ENCODE measurements around the gene ZNF283. TPM values are rescaled to one million over a fixed set of nuclear protein-coding genes. Genes with fewer than 3 reads are reported as not detected.
"Not testable (repeated sequence)": the region's sequence is repeated elsewhere in the genome, so short reads cannot be mapped to it uniquely, and the experiment has no call there.

The ZNF283 gene
- total and polyA plus RNA-seq, 2 donors from 2014 or later = 3.3 to 12.7 TPM

DNA sequence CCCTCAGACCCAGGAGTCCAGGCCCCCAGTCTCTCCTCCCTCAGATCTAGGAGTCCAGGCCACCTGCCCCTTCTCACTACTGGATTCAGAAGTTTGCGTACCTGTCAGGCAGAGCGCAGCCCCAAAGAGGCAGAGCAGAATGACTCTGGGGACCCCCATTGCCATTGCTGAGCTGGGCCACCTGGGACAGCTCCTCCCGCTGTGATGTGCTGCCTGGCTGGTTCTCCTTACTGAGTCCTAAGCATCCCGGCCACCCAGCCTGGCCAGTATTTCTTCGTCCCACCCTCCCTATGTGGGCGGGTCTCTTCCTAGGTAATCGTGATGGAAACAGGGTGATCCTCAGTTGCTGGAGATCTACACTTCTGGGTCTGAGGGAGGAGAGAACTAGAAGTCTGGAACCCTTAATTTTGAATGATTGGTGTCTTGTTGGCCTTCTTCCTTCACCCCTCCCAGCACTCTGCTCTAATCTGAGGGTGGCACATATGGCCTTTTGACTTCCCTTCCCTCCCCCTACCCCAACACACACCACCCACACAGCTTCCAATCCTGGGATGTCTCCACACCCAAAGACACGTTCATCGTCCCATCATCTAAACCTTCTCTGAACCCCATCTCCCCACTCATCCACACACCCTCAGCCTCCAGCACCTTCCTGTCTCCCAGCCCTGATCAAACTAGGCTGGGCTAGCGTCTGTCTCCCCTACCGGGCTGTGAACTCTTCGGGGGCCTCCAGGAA is 24.7 kb upstream of the ZNF283 start, which contains the start of gene LYPD5:
LYPD5 (minus strand) TSS at position 232 of the 736 bp plus-strand sequence; CDS start at position 165, 67 bp downstream.
- H3K4me3 ChIP-seq (ENCODE audit: low read length in 3 of 3) = no peak within 1 kb of the TSS
- peaks cover 0 to 9% (median 0%) of the 10 kb centered on the region in 3 donors for H3K4me1 ChIP-seq (ENCODE audit: control insufficient read depth in 2 of 3, insufficient read depth in 2 of 3, low read depth in 1 of 3, low read length in 3 of 3)
- H3K9ac ChIP-seq (ENCODE audit: low read length in 3 of 3) = no peak within 1 kb of the TSS
- intact Hi-C loops (cut with DNase I) = no loop called here
- no peak within 1 kb of the TSS for H3K27ac ChIP-seq (ENCODE audit: low read depth in 2 of 2, low read length in 2 of 2)
- TF ChIP-seq, protein P1, sequence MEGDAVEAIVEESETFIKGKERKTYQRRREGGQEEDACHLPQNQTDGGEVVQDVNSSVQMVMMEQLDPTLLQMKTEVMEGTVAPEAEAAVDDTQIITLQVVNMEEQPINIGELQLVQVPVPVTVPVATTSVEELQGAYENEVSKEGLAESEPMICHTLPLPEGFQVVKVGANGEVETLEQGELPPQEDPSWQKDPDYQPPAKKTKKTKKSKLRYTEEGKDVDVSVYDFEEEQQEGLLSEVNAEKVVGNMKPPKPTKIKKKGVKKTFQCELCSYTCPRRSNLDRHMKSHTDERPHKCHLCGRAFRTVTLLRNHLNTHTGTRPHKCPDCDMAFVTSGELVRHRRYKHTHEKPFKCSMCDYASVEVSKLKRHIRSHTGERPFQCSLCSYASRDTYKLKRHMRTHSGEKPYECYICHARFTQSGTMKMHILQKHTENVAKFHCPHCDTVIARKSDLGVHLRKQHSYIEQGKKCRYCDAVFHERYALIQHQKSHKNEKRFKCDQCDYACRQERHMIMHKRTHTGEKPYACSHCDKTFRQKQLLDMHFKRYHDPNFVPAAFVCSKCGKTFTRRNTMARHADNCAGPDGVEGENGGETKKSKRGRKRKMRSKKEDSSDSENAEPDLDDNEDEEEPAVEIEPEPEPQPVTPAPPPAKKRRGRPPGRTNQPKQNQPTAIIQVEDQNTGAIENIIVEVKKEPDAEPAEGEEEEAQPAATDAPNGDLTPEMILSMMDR (IDR thresholded peaks at IDR 0.05; ENCODE audit: borderline replicate concordance, extremely low read depth, insufficient read depth) = no peak
- FAIRE-seq (no peak), DNase-seq (no peak)
- peaks cover 4% of the 10 kb centered on the region for H3K27me3 ChIP-seq (ENCODE audit: control insufficient read depth, insufficient read depth, low read length)
- no peaks in the 10 kb centered on the region for H3K9me3 ChIP-seq (ENCODE audit: control insufficient read depth in 2 of 3, insufficient read depth in 1 of 3, low read length in 3 of 3)
- H3K36me3 ChIP-seq (ENCODE audit: control insufficient read depth in 2 of 3, insufficient read depth in 3 of 3, low read length in 3 of 3) = no peaks in the 10 kb centered on the region

DNA sequence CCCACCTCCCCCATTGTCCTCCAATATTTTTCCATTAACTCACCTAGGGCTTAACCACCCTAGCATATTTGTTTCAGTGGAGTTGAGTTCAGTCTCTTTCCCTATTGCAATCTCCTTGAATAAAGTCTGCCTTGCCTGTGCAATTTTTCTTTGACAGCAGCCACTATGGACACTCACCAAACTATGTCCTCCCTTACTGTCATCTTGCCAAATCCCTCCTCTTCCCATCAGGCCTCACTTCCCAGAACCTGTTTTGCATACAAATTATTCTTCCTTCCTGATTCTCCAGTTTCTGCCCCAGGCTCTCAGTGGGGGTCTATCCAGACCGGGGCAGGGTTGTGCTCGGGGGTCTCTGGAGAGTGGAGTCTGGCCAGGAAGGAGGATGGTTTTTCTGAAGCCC is 22.7 kb upstream of the ZNF283 start:
- Histone ChIP-seq H3K4me1 (ENCODE audit: control insufficient read depth in 2 of 3, insufficient read depth in 2 of 3, low read depth in 1 of 3, low read length in 3 of 3) (no peaks in the 10 kb centered on the region), H3K9me3 (ENCODE audit: control insufficient read depth in 2 of 3, insufficient read depth in 1 of 3, low read length in 3 of 3) (no peaks in the 10 kb centered on the region), H3K4me3 (ENCODE audit: low read length in 3 of 3) (no peak overlapping the region), H3K36me3 (ENCODE audit: control insufficient read depth in 2 of 3, insufficient read depth in 3 of 3, low read length in 3 of 3) (no peaks in the 10 kb centered on the region), H3K27me3 (ENCODE audit: control insufficient read depth, insufficient read depth, low read length) (no peaks in the 10 kb centered on the region), H3K27ac (ENCODE audit: low read depth in 2 of 2, low read length in 2 of 2) (no peak overlapping the region), H3K9ac (ENCODE audit: low read length in 3 of 3) (no peak overlapping the region)
- DNase-seq = no peak
- TF ChIP-seq, protein P1 (IDR thresholded peaks at IDR 0.05; ENCODE audit: borderline replicate concordance, extremely low read depth, insufficient read depth) = no peak
- intact Hi-C loops (cut with DNase I) = no loop called here
- FAIRE-seq = no peak

DNA sequence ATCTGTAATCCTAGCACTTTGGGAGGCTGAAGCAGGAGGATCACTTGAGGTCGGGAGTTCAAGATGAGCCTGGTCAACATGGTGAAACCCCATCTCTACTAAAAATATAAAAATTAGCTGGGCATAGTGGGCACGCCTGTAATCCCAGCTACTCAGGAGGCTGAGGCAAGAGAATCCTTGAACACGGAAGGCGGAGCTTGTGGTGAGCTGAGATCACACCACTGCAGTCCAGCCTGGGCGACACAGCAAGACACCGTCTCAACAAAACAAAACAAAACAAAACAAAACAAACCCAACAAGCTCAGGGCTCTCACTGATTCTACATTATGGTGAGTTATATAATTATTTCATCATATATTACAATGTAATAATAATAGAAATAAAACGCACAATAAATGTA is 20.7 kb upstream of the ZNF283 start:
- H3K36me3 ChIP-seq (ENCODE audit: control insufficient read depth in 2 of 3, insufficient read depth in 3 of 3, low read length in 3 of 3); H3K27ac ChIP-seq (ENCODE audit: low read depth in 2 of 2, low read length in 2 of 2); DNase-seq; H3K9me3 ChIP-seq (ENCODE audit: control insufficient read depth in 2 of 3, insufficient read depth in 1 of 3, low read length in 3 of 3); intact Hi-C loops (cut with DNase I); H3K27me3 ChIP-seq (ENCODE audit: control insufficient read depth, insufficient read depth, low read length); H3K4me3 ChIP-seq (ENCODE audit: low read length in 3 of 3); H3K4me1 ChIP-seq (ENCODE audit: control insufficient read depth in 2 of 3, insufficient read depth in 2 of 3, low read depth in 1 of 3, low read length in 3 of 3); H3K9ac ChIP-seq (ENCODE audit: low read length in 3 of 3); FAIRE-seq: not testable (repeated sequence)

DNA sequence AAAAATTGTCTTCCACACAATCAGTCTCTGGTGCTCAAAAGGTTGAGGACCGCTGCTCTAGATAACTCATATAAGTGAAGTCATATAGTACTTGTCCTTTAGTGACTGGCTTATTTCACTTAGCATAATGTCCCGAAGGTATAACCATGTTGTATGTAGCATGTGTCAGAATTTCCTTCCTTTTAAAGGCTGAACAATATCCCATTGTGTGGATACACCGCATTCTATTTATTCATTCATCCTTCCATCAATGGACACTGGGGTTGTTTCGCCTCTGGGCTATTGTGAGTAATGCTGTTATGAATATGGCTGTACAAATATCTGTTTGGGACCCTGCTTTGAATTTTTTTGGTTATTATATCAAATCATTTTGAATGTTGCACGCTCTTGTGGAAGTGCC is 20.3 kb upstream of the ZNF283 start:
- intact Hi-C loops (cut with DNase I) = no loop called here
- no peaks in the 10 kb centered on the region for H3K4me1 ChIP-seq (ENCODE audit: control insufficient read depth in 2 of 3, insufficient read depth in 2 of 3, low read depth in 1 of 3, low read length in 3 of 3)
- no peak for FAIRE-seq
- no peaks in the 10 kb centered on the region for H3K9me3 ChIP-seq (ENCODE audit: control insufficient read depth in 2 of 3, insufficient read depth in 1 of 3, low read length in 3 of 3)
- H3K27ac ChIP-seq (ENCODE audit: low read depth in 2 of 2, low read length in 2 of 2) = no peak overlapping the region
- H3K36me3 ChIP-seq (ENCODE audit: control insufficient read depth in 2 of 3, insufficient read depth in 3 of 3, low read length in 3 of 3) = no peaks in the 10 kb centered on the region
- no peak for DNase-seq
- no peaks in the 10 kb centered on the region for H3K27me3 ChIP-seq (ENCODE audit: control insufficient read depth, insufficient read depth, low read length)
- no peak overlapping the region for H3K4me3 ChIP-seq (ENCODE audit: low read length in 3 of 3)
- TF ChIP-seq, protein P1 (IDR thresholded peaks at IDR 0.05; ENCODE audit: borderline replicate concordance, extremely low read depth, insufficient read depth) = no peak
- no peak overlapping the region for H3K9ac ChIP-seq (ENCODE audit: low read length in 3 of 3)
